Esophagus squamous epithelium (tissue), 4 donors: Measurements from ENCODE around the gene FREY1.

Source experiments
- CTCF ChIP-seq, 6 experiments: fragments of 450-650 bp in 4 of 6; fragments of 200-600 bp in 2 of 6; sonication (generic) in 2 of 6; IDR thresholded peaks; one replicate each; pipeline ENCODE4 v1.5.1; 2016 to 2019; ENCODE audit warnings: antibody characterized with exemption in 6 of 6, mild to moderate bottlenecking in 4 of 6, moderate library complexity in 4 of 6
- POLR2A ChIP-seq, 4 donors: fragments of 450-650 bp; IDR thresholded peaks; one replicate each; pipeline ENCODE4 v1.6.1; 2017; ENCODE audit warnings: antibody characterized with exemption in 4 of 4, mild to moderate bottlenecking in 4 of 4, moderate library complexity in 3 of 4

- TF ChIP-seq CTCF (IDR thresholded peaks at IDR 0.05) (no peak), POLR2A (IDR thresholded peaks at IDR 0.05) (no peak)
Measured at GRCh38 chr11:45899086-45899447, 8.0 kb downstream of the FREY1 start.
